GM18870 (cell line): ENCODE data around the gene PF4V1.

ENCODE experiments used
- ATAC-seq: cut with Tn5 transposase; IDR thresholded peaks from one replicate; pipeline ENCODE4 v1.9.1; 2021; ENCODE audit warnings: moderate library complexity; ENCODE audit not compliant: unreplicated experiment

Gene PF4V1

GRCh38 chr4:73844806-73845205, 8.3 kb upstream of the PF4V1 start:
- no peak for ATAC-seq

GRCh38 chr4:73847526-73848182, 5.4 kb upstream of the PF4V1 start:
- ATAC-seq: no peak

DNA sequence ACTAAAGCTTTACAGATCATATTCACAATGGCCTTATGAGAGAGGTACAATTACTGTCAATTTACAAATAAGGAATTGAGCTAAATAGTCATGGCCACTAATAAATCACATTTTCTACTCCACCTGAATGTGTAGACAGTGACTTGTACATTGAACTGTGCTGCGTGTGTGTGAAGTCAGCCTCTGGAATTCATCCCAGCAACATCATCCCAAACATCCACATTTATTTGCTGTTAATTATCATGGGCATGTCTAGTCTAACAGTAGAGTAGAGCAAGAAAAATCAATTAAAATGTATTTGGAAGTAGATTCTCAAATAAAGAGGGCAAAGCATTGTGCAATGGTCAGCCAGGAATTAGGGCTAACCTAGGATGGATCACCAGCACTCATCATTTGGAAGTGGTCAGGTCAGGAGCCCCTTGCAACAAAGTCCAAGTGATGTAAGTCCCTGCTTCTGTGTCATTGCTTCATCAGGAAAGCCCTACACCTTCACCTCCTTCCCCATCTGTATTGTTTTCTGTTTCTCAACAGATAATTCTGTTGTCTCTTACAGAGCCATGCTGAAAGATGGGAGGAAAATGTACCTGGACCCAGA, 4.8 kb upstream of the PF4V1 start:
- no peak for ATAC-seq

- ATAC-seq: no peak
Measured at GRCh38 chr4:73850261-73850970, 2.7 kb upstream of the PF4V1 start.

- no peak for ATAC-seq
Measured at GRCh38 chr4:73851293-73851692, 1.8 kb upstream of the PF4V1 start.

DNA sequence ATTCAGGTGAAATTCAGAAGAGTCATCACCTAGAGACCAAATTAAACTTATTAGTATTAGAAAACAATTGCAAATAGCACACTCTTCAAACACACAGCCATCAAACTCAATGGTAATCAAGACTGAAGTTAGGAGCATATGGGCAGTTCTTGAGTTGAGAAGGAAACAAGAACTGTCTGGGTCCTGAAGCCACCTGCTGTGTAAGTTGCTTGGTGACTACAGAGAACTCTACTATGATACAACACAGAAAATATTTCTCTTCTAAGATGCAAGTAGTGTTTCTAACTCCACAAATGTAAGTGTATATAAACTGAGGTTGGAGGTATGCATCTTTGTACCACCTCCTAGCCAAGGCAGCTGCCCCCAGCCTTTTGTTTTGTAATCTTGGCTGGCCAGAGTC, 325 bp upstream of the PF4V1 start:
- ATAC-seq: no peak

GRCh38 chr4:73853718-73854473, 800 bp downstream of the PF4V1 start:
- ATAC-seq: no peak

DNA sequence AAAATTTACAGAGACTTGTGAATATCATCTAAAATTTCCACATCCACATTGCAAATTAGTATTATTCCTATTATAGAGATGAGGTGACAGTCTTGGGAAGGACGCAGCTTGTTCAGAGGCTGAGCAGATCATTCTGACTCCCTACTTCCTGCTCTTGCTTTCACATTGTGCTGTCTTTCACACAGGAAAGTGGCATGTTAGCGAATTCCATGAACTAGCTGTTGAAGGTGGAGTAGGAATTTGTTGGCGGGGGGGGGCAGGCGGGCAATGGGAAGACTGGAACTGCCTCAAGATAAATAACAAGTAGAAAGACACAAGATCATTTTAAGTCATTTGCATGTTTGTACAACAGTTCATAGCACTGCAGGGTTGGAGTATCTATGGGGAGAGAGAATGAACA, 2.3 kb downstream of the PF4V1 start:
- ATAC-seq: no peak

- no peak for ATAC-seq
Measured at GRCh38 chr4:73856518-73856917, 3.4 kb downstream of the PF4V1 start.

DNA sequence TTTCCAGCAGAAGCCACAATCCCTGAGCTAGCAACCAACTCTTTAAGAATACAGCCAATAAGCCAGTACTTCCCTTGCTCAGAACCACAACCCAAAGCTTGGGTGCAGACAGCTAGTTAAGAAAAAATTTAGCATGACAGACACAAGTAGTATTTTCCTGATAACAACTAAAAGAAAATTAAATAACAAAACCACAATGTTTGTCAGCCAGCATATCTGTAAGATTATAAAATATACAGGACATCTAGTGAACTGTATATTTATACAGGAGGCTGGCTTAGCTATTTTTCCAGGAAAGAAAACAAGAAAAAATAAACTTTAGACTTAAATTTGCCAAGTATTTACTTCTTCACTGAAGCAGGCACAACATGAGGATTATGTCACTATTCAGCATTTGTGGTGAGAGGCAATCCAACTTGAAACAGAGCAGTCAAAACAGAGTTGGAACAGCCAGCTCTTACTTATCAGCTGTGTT, 6.6 kb downstream of the PF4V1 start:
- no peak for ATAC-seq

DNA sequence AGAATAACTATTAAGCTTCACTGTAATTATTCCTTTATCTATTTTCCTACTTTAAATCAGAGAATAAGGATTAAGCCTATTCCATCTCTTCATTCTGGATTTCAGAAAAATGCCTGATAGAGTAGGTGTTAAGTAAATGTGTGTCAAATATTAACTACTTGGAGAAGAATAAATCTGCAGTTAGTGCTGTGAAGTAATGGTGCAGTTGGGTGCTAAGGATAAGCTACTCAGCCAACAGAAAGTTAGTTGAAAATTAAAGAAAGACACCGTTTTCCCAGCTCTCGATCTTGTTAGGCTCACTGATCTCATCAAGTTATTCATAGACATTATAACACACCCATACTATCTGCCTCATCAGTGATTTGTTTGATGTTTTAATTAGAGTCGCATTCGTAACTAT, 7.1 kb downstream of the PF4V1 start:
- no peak for ATAC-seq

DNA sequence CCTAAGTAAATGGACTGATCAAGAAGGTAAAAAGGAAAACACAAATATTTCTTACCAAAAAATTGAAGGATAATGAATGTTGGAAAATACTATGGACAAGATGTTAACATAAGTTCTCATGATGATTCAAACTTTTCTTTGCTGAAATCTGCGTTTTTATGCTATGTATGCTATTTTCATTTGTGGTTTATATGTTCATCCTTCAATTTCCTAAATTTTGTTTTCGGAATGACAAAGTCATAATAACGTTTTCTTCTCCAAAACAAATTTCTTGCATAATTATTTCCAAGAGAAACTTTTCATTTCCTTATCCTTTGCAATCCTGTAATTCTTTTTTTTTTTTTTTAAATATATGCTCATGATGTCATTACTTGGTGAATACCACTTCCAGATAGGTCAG, 7.8 kb downstream of the PF4V1 start:
- ATAC-seq: no peak

- ATAC-seq: no peak
Measured at GRCh38 chr4:73862322-73862721, 9.2 kb downstream of the PF4V1 start.

DNA sequence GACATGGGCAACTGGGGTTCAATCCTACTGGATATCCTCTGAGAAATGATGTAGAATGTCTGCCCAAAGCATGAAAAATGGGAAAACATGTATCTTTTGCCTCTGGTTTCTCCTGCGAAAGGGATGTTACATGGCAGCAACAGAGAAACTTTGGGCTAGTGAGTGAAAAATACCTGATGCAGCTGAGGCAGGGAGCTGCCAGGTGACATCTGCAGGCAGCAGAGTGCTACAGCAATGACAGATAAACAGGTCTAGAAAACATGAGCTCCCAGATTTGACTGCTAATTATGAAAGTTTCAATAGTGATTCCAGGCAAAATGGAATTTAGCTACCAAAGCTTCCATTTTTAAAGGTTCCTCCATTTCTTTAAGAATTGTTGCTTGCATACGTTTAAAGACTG, 11.3 kb downstream of the PF4V1 start:
- no peak for ATAC-seq

- ATAC-seq: no peak
Measured at GRCh38 chr4:73864961-73865360, 11.9 kb downstream of the PF4V1 start.

DNA sequence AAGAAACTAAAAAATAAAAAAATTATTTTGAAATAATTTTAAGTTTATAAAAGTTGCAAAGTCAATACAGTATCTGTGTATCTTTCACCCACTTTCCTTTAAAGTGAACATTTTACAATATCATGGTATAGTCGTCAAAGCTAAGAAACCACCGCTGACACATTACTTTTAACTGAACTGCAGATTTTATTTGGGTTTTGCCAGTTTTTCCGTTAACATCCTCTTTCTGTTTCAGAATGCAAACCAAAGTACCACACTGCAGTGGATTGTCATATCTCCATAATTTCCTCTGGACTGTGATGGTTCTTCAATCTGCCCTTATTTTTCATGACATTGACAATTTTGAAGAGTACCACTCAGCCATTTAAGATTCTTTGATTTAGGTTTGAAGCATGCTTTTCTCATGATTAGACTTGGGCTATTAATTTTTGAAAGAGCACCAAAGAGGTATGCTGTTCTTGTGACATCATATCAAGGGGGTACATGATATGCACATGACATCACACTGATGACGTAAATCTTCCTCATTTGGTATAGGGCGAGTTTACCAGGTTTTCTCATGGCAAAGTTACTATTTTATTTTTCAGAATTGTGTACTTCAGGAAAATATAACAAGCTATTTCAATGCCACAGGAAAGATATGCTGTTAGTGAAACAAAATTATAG, 12.5 kb downstream of the PF4V1 start:
- no peak for ATAC-seq

GRCh38 chr4:73866246-73866645, 13.2 kb downstream of the PF4V1 start:
- ATAC-seq: no peak

DNA sequence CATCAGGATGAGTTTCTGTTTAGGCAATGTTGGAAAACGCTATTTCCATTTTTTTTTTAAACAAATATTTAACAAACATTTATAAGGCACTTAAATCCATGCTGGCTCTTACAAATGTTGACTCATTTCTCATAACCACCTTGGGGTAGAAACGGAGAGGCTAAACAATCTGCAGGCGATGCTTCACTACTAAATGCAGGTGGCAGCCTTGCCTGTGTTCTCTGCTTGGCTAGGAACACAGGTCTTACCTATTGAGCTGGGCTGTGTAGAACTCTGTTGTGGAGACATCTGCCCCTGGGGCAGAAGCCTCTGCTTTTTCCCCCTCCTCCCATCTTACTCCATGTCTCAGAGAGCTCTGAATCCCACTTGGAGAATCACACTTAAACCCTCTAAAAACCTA, 14.7 kb downstream of the PF4V1 start:
- ATAC-seq: no peak

- no peak for ATAC-seq
Measured at GRCh38 chr4:73868206-73869129, 15.4 kb downstream of the PF4V1 start.
